ENCODE measurements around the gene ABCC3.
"Not testable (repeated sequence)": the region's sequence is repeated elsewhere in the genome, so short reads cannot be mapped to it uniquely, and the experiment has no call there.

ABCC3 gene

GRCh38 chr17:50710025-50710424 is 75.3 kb downstream of the ABCC3 start:
- DNase-seq (no peak), ATAC-seq (replicated peaks) (no peak)
- no peak overlapping the region for H3K4me3 Mint-ChIP-seq
- peaks cover 2 to 8% of the 10 kb centered on the region in 2 donors for H3K36me3 Mint-ChIP-seq
- H3K27ac Mint-ChIP-seq, result no peak overlapping the region
- no peaks in the 10 kb centered on the region for H3K27me3 Mint-ChIP-seq
- no peaks in the 10 kb centered on the region for H3K9me3 Mint-ChIP-seq
- H3K4me1 Mint-ChIP-seq, result peaks cover 9 to 47% of the 10 kb centered on the region in 2 donors

GRCh38 chr17:50710650-50711049 is 76.0 kb downstream of the ABCC3 start:
- Mint-ChIP-seq H3K4me1 (peaks cover 9 to 41% of the 10 kb centered on the region in 2 donors), H3K4me3 (no peak overlapping the region), H3K36me3 (peaks cover 1% of the 10 kb centered on the region in 2 donors), H3K27me3 (no peaks in the 10 kb centered on the region), H3K9me3 (no peaks in the 10 kb centered on the region), H3K27ac (no peak overlapping the region)
- no peak for ATAC-seq (replicated peaks)
- no peak for DNase-seq

GRCh38 chr17:50712641-50713040 is 78.0 kb downstream of the ABCC3 start:
- Mint-ChIP-seq H3K27ac (no peak overlapping the region), H3K36me3 (no peaks in the 10 kb centered on the region), H3K27me3 (no peaks in the 10 kb centered on the region), H3K4me3 (no peak overlapping the region), H3K9me3 (no peaks in the 10 kb centered on the region), H3K4me1 (peaks cover 9 to 30% of the 10 kb centered on the region in 2 donors)
- DNase-seq, result no peak
- no peak for ATAC-seq (replicated peaks)

- no peaks in the 10 kb centered on the region for H3K36me3 Mint-ChIP-seq
- H3K27ac Mint-ChIP-seq, result no peak overlapping the region
- peaks cover 2 to 10% of the 10 kb centered on the region in 2 donors for H3K4me1 Mint-ChIP-seq
- no peaks in the 10 kb centered on the region for H3K9me3 Mint-ChIP-seq
- DNase-seq (no peak), ATAC-seq (replicated peaks) (no peak)
- no peaks in the 10 kb centered on the region for H3K27me3 Mint-ChIP-seq
- no peak overlapping the region for H3K4me3 Mint-ChIP-seq
Measured at GRCh38 chr17:50715471-50715870, 80.8 kb downstream of the ABCC3 start.

- Mint-ChIP-seq H3K36me3 (peaks cover 4% of the 10 kb centered on the region in 2 donors), H3K4me1 (peaks cover 9 to 28% of the 10 kb centered on the region in 2 donors), H3K27ac (peak within 1 kb of the TSS; percentile 99), H3K4me3 (peak within 1 kb of the TSS; percentile 94 to 95), H3K9me3 (no peaks in the 10 kb centered on the region), H3K27me3 (no peaks in the 10 kb centered on the region)
- peak; percentile 95 for DNase-seq
- ATAC-seq (replicated peaks), result peak; percentile 93 to 96
Measured at GRCh38 chr17:50719144-50719923, 84.7 kb downstream of the ABCC3 start, which contains the start of gene LUC7L3. TSS of gene LUC7L3 (plus strand) at chr17:50719603. CDS start at chr17:50719733, 130 bp downstream.

- H3K4me1 Mint-ChIP-seq, result peaks cover 9 to 28% of the 10 kb centered on the region in 2 donors
- no peak for ATAC-seq (replicated peaks)
- no peaks in the 10 kb centered on the region for H3K9me3 Mint-ChIP-seq
- peaks cover 4% of the 10 kb centered on the region in 2 donors for H3K36me3 Mint-ChIP-seq
- no peak for DNase-seq
- peak overlapping the region; percentile 99 for H3K27ac Mint-ChIP-seq
- peak overlapping the region; percentile 94 to 95 for H3K4me3 Mint-ChIP-seq
- no peaks in the 10 kb centered on the region for H3K27me3 Mint-ChIP-seq
Measured at GRCh38 chr17:50719924-50720794, 85.5 kb downstream of the ABCC3 start.

GRCh38 chr17:50721194-50722010 is 86.7 kb downstream of the ABCC3 start:
- Mint-ChIP-seq H3K9me3 (no peaks in the 10 kb centered on the region), H3K27me3 (no peaks in the 10 kb centered on the region), H3K4me3 (peak overlapping the region; percentile 94 to 95), H3K27ac (peak overlapping the region; percentile 79), H3K36me3 (peaks cover 7 to 8% of the 10 kb centered on the region in 2 donors), H3K4me1 (peaks cover 13 to 34% of the 10 kb centered on the region in 2 donors)
- ATAC-seq (replicated peaks) (no peak), DNase-seq (no peak)

- DNase-seq (no peak), ATAC-seq (replicated peaks) (no peak)
- H3K4me1 Mint-ChIP-seq, result peaks cover 19 to 44% of the 10 kb centered on the region in 2 donors
- H3K36me3 Mint-ChIP-seq, result peaks cover 15% of the 10 kb centered on the region in 2 donors
- peak overlapping the region in 1 of 2 donors; percentile 95 for H3K4me3 Mint-ChIP-seq
- H3K27ac Mint-ChIP-seq, result no peak overlapping the region
- no peaks in the 10 kb centered on the region for H3K27me3 Mint-ChIP-seq
- H3K9me3 Mint-ChIP-seq, result peaks cover 0 to 2% of the 10 kb centered on the region in 2 donors
Measured at GRCh38 chr17:50722746-50723145, 88.1 kb downstream of the ABCC3 start.

- Mint-ChIP-seq H3K36me3 (peaks cover 15 to 16% of the 10 kb centered on the region in 2 donors), H3K4me1 (peaks cover 20 to 55% of the 10 kb centered on the region in 2 donors)
- not testable (repeated sequence) for H3K9me3 Mint-ChIP-seq; ATAC-seq (replicated peaks); H3K4me3 Mint-ChIP-seq; H3K27ac Mint-ChIP-seq; H3K27me3 Mint-ChIP-seq; DNase-seq
Measured at GRCh38 chr17:50724622-50725021, 89.9 kb downstream of the ABCC3 start.

- no peaks in the 10 kb centered on the region for H3K27me3 Mint-ChIP-seq
- H3K27ac Mint-ChIP-seq, result no peak overlapping the region
- DNase-seq, result no peak
- H3K4me3 Mint-ChIP-seq, result no peak overlapping the region
- H3K9me3 Mint-ChIP-seq, result peaks cover 0 to 2% of the 10 kb centered on the region in 2 donors
- peaks cover 20 to 52% of the 10 kb centered on the region in 2 donors for H3K4me1 Mint-ChIP-seq
- peaks cover 15 to 16% of the 10 kb centered on the region in 2 donors for H3K36me3 Mint-ChIP-seq
- no peak for ATAC-seq (replicated peaks)
Measured at GRCh38 chr17:50725769-50726655, 91.3 kb downstream of the ABCC3 start.

GRCh38 chr17:50728112-50728429 is 93.4 kb downstream of the ABCC3 start:
- Mint-ChIP-seq H3K36me3 (peaks cover 15% of the 10 kb centered on the region in 2 donors), H3K27ac (no peak overlapping the region), H3K27me3 (no peaks in the 10 kb centered on the region), H3K4me3 (no peak overlapping the region), H3K4me1 (peaks cover 19 to 53% of the 10 kb centered on the region in 2 donors), H3K9me3 (peaks cover 0 to 2% of the 10 kb centered on the region in 2 donors)
- DNase-seq (no peak), ATAC-seq (replicated peaks) (no peak)

- H3K4me3 Mint-ChIP-seq, result no peak overlapping the region
- peaks cover 0 to 2% of the 10 kb centered on the region in 2 donors for H3K9me3 Mint-ChIP-seq
- H3K27ac Mint-ChIP-seq, result no peak overlapping the region
- peaks cover 15% of the 10 kb centered on the region in 2 donors for H3K36me3 Mint-ChIP-seq
- DNase-seq (no peak), ATAC-seq (replicated peaks) (no peak)
- no peaks in the 10 kb centered on the region for H3K27me3 Mint-ChIP-seq
- H3K4me1 Mint-ChIP-seq, result peaks cover 19 to 53% of the 10 kb centered on the region in 2 donors
Measured at GRCh38 chr17:50728881-50729765, 94.4 kb downstream of the ABCC3 start.

Data from stimulated activated naive B cell treated with anti-CD40 and anti-IgM and Interleukin-4, amounts not matched to agents 10 μg/mL and 1 μg/mL and 100 μg/mL, for 72 hours (primary cell).